ENCODE measurements around the gene SLC51B.

SLC51B gene

DNA sequence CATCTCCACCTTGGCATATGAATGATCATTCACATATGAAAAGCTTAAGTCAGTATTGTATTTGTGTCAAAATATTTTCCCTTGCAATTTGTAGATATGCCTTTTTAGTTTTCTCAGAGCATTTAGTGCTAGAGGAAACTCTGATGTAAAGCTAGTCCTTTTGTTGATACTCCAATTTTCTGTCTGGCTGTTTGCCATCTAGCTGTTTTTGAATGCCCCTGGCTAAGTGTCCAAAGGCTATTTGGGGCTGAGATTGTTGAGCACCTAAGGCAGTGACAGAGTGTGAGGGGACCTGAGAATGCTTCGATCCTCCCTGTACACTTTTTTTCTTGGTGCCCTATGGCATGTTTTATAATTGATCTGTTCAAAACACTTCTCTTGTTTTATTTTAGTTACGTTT is 3.1 kb downstream of the SLC51B start:
- FAIRE-seq (no peak), DNase-seq (ENCODE audit: insufficient read length) (no peak)
- no peak for TF ChIP-seq POLR2AphosphoS5 (IDR thresholded peaks at IDR 0.05; ENCODE audit: low read depth, low read length)
- no peak for TF ChIP-seq TAF1 (IDR thresholded peaks at IDR 0.05; ENCODE audit: borderline replicate concordance, low read depth, low read length)
- TF ChIP-seq POLR2A (IDR thresholded peaks at IDR 0.05; ENCODE audit: low read depth, low read length): no peak

DNA sequence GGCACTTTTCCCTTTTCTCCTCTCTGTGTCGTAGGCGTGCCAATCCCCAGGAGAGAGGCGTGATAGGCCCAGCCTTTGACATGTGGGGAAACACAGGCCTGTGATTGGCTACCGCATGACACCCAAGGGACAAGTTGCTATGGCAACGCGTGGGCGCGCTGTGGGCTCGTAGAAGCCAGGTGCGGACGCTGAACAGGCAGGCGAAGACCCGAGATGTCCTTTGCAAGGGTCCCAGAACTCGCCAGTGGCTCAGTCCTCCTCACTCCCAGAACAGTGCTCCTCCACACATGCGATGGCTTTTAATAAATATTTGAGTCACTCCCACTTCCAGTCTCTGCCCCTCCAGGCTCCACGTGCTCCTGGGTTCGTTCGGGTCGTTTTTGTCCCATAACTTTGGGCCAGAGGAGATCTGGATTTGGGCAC is 4.2 kb downstream of the SLC51B start:
- FAIRE-seq (peak; percentile 95), DNase-seq (ENCODE audit: insufficient read length) (peak; percentile 92)
- TF ChIP-seq POLR2AphosphoS5 (IDR thresholded peaks at IDR 0.05; ENCODE audit: low read depth, low read length): no peak
- TF ChIP-seq POLR2A (IDR thresholded peaks at IDR 0.05; ENCODE audit: low read depth, low read length): no peak
- TF ChIP-seq TAF1 (IDR thresholded peaks at IDR 0.05; ENCODE audit: borderline replicate concordance, low read depth, low read length): no peak

GRCh38 chr15:65050270-65050669 is 5.1 kb downstream of the SLC51B start:
- FAIRE-seq (no peak), DNase-seq (ENCODE audit: insufficient read length) (no peak)
- no peak for TF ChIP-seq TAF1 (IDR thresholded peaks at IDR 0.05; ENCODE audit: borderline replicate concordance, low read depth, low read length)
- TF ChIP-seq POLR2A (IDR thresholded peaks at IDR 0.05; ENCODE audit: low read depth, low read length): no peak
- no peak for TF ChIP-seq POLR2AphosphoS5 (IDR thresholded peaks at IDR 0.05; ENCODE audit: low read depth, low read length)

DNA sequence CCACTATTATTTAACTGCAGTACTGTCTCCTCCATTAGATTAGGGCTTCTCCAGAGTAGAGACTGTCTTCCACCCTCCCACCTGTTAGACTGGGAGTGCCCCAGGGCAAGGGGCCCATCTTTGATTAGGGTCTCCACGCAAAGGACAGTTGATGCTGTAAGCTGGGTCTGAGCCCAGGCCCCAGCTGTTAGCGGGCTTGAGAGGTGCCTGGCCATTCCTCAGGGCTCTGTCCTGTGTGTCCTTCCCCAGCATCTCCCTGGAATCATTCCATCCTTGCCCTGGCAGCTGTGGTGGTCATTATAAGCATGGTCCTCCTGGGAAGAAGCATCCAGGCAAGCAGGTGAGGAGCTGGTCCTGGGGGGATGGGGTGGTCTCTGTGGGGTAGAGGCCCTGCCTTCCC is 6.1 kb downstream of the SLC51B start:
- no peak for FAIRE-seq

GRCh38 chr15:65052956-65053355 is 7.8 kb downstream of the SLC51B start:
- DNase-seq (ENCODE audit: insufficient read length): no peak
- no peak for TF ChIP-seq POLR2A (IDR thresholded peaks at IDR 0.05; ENCODE audit: low read depth, low read length)
- no peak for TF ChIP-seq TAF1 (IDR thresholded peaks at IDR 0.05; ENCODE audit: borderline replicate concordance, low read depth, low read length)
- no peak for TF ChIP-seq POLR2AphosphoS5 (IDR thresholded peaks at IDR 0.05; ENCODE audit: low read depth, low read length)
- no peak for FAIRE-seq

More for the DNA sequence above, 6.1 kb downstream of the SLC51B start:
- TF ChIP-seq POLR2A (IDR thresholded peaks at IDR 0.05; ENCODE audit: low read depth, low read length) (no peak), POLR2AphosphoS5 (IDR thresholded peaks at IDR 0.05; ENCODE audit: low read depth, low read length) (no peak), TAF1 (IDR thresholded peaks at IDR 0.05; ENCODE audit: borderline replicate concordance, low read depth, low read length) (no peak)
- DNase-seq (ENCODE audit: insufficient read length): no peak

DNA sequence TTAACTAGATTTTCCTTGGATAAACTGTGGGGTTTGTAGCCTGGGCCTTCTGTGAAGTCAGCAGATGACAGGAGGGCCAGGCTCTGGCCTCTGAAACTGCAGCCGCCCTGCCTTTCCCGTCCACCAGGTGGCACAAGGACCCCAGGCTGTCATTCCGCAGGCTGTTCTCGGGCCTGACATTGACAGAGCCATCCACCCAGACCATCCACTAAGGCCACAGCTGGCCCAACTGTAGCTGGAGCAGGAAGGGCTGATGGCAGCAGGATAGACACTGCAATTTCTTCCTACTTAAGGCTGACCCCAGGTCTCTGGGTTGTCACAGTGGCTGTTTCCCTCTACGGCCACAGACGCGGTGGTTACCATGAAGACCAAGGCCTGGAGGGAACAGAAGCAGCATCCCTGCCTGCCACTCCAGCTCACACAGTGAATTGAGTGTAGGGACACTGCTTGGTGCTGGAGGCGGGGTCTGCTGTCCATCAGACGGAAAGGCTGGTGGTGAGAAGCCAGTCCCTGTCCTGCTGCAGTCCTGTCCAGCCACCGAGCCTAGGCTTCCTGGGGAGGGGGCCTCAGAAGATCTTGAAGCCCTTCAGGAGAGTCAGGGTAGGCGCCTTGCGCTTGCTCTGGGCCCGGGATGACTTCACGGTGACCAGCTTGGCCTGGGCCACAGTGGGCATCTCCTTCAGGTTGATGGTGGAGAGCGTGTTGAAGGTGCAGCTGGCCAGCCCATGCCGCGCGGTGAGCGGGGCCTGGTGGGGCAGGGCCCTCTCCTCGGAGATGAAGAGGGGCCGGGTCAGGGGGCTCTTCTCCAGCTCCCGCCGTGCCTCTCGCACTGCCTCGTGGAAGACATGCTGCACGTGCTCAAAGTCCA is 9.4 kb downstream of the SLC51B start:
- FAIRE-seq (peak; percentile 84), DNase-seq (ENCODE audit: insufficient read length) (peak; percentile 85)
- TF ChIP-seq TAF1 (IDR thresholded peaks at IDR 0.05; ENCODE audit: borderline replicate concordance, low read depth, low read length): no peak
- TF ChIP-seq POLR2A (IDR thresholded peaks at IDR 0.05; ENCODE audit: low read depth, low read length): no peak
- TF ChIP-seq POLR2AphosphoS5 (IDR thresholded peaks at IDR 0.05; ENCODE audit: low read depth, low read length): no peak

DNA sequence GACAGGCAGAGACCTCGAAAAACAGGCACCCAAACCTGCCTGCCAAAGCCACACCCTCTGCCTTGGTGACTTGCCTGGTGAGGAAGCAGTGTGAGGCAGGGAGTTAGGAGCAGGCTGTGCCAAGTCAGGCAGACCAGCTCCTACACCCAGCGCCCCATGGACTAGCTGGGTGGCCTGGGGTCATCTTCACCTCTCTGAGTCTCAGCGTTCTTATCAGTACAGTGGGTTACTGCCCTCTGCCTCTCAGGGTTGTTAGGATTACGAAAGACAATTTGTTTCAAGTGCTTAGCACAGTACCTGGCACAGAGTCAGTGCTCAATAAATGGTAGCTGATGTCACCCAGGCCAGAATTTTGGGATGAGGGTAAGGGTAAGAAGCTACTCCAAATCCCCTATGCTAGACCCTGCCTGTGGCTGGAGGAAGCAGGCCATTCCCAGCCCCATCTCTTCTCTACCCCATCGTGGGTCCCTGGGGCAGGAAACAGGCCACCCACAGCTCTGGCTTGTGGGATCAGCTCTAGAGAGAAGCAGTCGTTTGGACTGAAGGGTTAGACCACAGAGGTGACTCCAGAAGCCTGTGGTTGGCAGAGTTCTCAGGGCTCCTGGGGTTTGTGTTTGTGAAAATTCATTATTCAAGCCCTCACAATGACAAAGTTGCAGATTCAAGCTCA is 10.1 kb downstream of the SLC51B start:
- DNase-seq (ENCODE audit: insufficient read length) (no peak), FAIRE-seq (no peak)
- TF ChIP-seq TAF1 (IDR thresholded peaks at IDR 0.05; ENCODE audit: borderline replicate concordance, low read depth, low read length): no peak
- no peak for TF ChIP-seq POLR2A (IDR thresholded peaks at IDR 0.05; ENCODE audit: low read depth, low read length)
- no peak for TF ChIP-seq POLR2AphosphoS5 (IDR thresholded peaks at IDR 0.05; ENCODE audit: low read depth, low read length)

- DNase-seq (ENCODE audit: insufficient read length): no peak
- FAIRE-seq: no peak
- TF ChIP-seq POLR2A (IDR thresholded peaks at IDR 0.05; ENCODE audit: low read depth, low read length): no peak
- no peak for TF ChIP-seq POLR2AphosphoS5 (IDR thresholded peaks at IDR 0.05; ENCODE audit: low read depth, low read length)
- no peak for TF ChIP-seq TAF1 (IDR thresholded peaks at IDR 0.05; ENCODE audit: borderline replicate concordance, low read depth, low read length)
These were observed 10.9 kb downstream of the SLC51B start for GRCh38 chr15:65056106-65056505.

- no peak for FAIRE-seq
- TF ChIP-seq POLR2AphosphoS5 (IDR thresholded peaks at IDR 0.05; ENCODE audit: low read depth, low read length) (no peak), POLR2A (IDR thresholded peaks at IDR 0.05; ENCODE audit: low read depth, low read length) (no peak), TAF1 (IDR thresholded peaks at IDR 0.05; ENCODE audit: borderline replicate concordance, low read depth, low read length) (no peak)
- DNase-seq (ENCODE audit: insufficient read length): no peak
These were observed 11.8 kb downstream of the SLC51B start for GRCh38 chr15:65056868-65057548.

DNA sequence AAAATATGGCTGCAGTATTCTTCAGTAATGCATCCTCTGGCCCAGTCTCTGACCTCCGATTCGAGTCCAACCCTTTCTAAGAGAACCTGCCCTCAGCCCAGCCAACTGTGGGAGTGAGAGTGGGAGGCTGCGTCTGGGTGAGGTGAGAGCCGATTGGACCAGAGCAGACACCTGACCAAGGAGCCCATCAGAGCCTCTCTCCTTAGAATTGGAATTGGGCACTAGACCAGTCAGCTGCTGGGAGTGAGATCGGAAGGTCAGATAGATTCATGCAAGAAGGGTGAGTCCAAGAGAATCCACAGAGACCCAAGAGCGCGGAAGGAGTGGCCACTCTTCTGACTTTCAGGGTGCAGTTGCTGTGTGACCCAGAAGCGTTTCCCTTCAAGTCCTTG is 12.4 kb downstream of the SLC51B start:
- no peak for TF ChIP-seq TAF1 (IDR thresholded peaks at IDR 0.05; ENCODE audit: borderline replicate concordance, low read depth, low read length)
- no peak for TF ChIP-seq POLR2A (IDR thresholded peaks at IDR 0.05; ENCODE audit: low read depth, low read length)
- no peak for TF ChIP-seq POLR2AphosphoS5 (IDR thresholded peaks at IDR 0.05; ENCODE audit: low read depth, low read length)
- no peak for FAIRE-seq
- DNase-seq (ENCODE audit: insufficient read length): no peak
